Body of pancreas (tissue), 4 donors: ENCODE measurements around the gene AVL9. TPM values are rescaled to one million over a fixed set of nuclear protein-coding genes. Genes with fewer than 3 reads are reported as not detected.
A peak's percentile ranks its signal among the peaks of the same experiment; 100 is the strongest.
"Not testable (repeated sequence)": the region's sequence is repeated elsewhere in the genome, so short reads cannot be mapped to it uniquely, and the experiment has no call there.

Source experiments
- ATAC-seq: fragments of 150-250 bp; one replicate; pipeline ENCODE4 v1.9.1; 2016
- DNase-seq, 4 donors: peaks; one replicate each; pipeline ENCODE4 v3.0.0-alpha.2; 2019
- H3K27ac ChIP-seq, 4 donors: fragments of 200-600 bp; sonication (generic); 1 replicate in 3 of 4; 2 replicates in 1 of 4; pipeline versions ENCODE4 v1.5.1 to v1.6.1; 2016 to 2019; ENCODE audit warnings: mild to moderate bottlenecking in 1 of 4, mixed read lengths in 1 of 4, moderate library complexity in 1 of 4
- H3K27me3 ChIP-seq, 2 donors: fragments of 200-600 bp; sonication (generic); one replicate each; pipeline ENCODE4 v1.6.0; 2016; ENCODE audit warnings: mild to moderate bottlenecking in 1 of 2
- H3K36me3 ChIP-seq, 2 donors: fragments of 200-600 bp; sonication (generic); replicated peaks in 1 of 2; 2 replicates each; pipeline ENCODE4 v1.5.1; 2016; ENCODE audit warnings: low read depth in 2 of 2; ENCODE audit not compliant: insufficient read depth in 1 of 2
- H3K4me1 ChIP-seq: fragments of 200-600 bp; sonication (generic); one replicate; pipeline ENCODE4 v1.6.0; 2016
- H3K4me3 ChIP-seq, 2 donors: fragments of 200-600 bp; sonication (generic); 1 replicate in 1 of 2; 2 replicates in 1 of 2; pipeline ENCODE4 v1.5.1; 2016 to 2019
- H3K9me3 ChIP-seq, 3 donors: fragments of 200-600 bp; sonication (generic); 1 replicate in 2 of 3; 2 replicates in 1 of 3; pipeline ENCODE4 v1.5.1; 2016
- CTCF ChIP-seq, 7 experiments: fragments of 450-650 bp in 4 of 7; fragments of 200-600 bp in 3 of 7; sonication (generic) in 3 of 7; IDR thresholded peaks; one replicate each; pipeline ENCODE4 v1.5.1; 2016 to 2019; ENCODE audit warnings: antibody characterized with exemption in 7 of 7
- POLR2A ChIP-seq, 3 donors: fragments of 450-650 bp; IDR thresholded peaks; one replicate each; pipeline ENCODE4 v1.6.1; 2016; ENCODE audit warnings: antibody characterized with exemption in 3 of 3, mild to moderate bottlenecking in 2 of 3
- WGBS, 2 donors: methylation state at CpG; one replicate each; pipeline ENCODE4 v1.1.5; 2017; 5-methylcytosine and 5-hydroxymethylcytosine counted together
- intact Hi-C: fragments of 100-400 bp; cut with DNase I; formaldehyde crosslinking; loops from one replicate; pipeline ENCODE4 v1.15.1; 2023
- total RNA-seq, 2 donors: library from RNA; depleted of rRNA; stranded (reverse); fragments of >200 nt; gene quantifications; one replicate each; pipeline ENCODE4 v1.1.0, GENCODE V29; 2016

Gene AVL9
- total RNA-seq, 2 donors from 2014 or later = 15.3 to 19.8 TPM

- no peak for TF ChIP-seq CTCF (IDR thresholded peaks at IDR 0.05)
- no peak for TF ChIP-seq POLR2A (IDR thresholded peaks at IDR 0.05)
- Histone ChIP-seq H3K27me3 (no peaks in the 10 kb centered on the region), H3K27ac (no peak overlapping the region), H3K4me1 (peaks cover 12% of the 10 kb centered on the region), H3K9me3 (no peaks in the 10 kb centered on the region), H3K4me3 (no peak overlapping the region), H3K36me3 (no peaks in the 10 kb centered on the region)
- ATAC-seq = no peak
- 57 to 59% methylated on average over 2 of the region's 2 CpGs for WGBS, 2 donors
- intact Hi-C loops = no loop called here
- no peak for DNase-seq
Measured at GRCh38 chr7:32459788-32460187, 35.5 kb upstream of the AVL9 start.

GRCh38 chr7:32461484-32461883 lies 33.8 kb upstream of the AVL9 start:
- H3K4me1 ChIP-seq = peaks cover 12% of the 10 kb centered on the region
- DNase-seq (no peak), ATAC-seq (no peak)
- no peak overlapping the region for H3K27ac ChIP-seq
- no peak overlapping the region for H3K4me3 ChIP-seq
- no peaks in the 10 kb centered on the region for H3K27me3 ChIP-seq
- no peaks in the 10 kb centered on the region for H3K36me3 ChIP-seq
- TF ChIP-seq POLR2A (IDR thresholded peaks at IDR 0.05) (no peak), CTCF (IDR thresholded peaks at IDR 0.05) (no peak)
- intact Hi-C loops = no loop called here
- WGBS, 2 donors = 37 to 50% methylated on average over 2 of the region's 2 CpGs
- H3K9me3 ChIP-seq = no peaks in the 10 kb centered on the region

- Histone ChIP-seq H3K27me3 (no peaks in the 10 kb centered on the region), H3K27ac (no peak overlapping the region), H3K9me3 (no peaks in the 10 kb centered on the region), H3K4me3 (no peak overlapping the region), H3K4me1 (peaks cover 12% of the 10 kb centered on the region), H3K36me3 (no peaks in the 10 kb centered on the region)
- no peak for ATAC-seq
- intact Hi-C loops = no loop called here
- peak in 2 of 4 donors; percentile 6 to 7 for DNase-seq
- TF ChIP-seq POLR2A (IDR thresholded peaks at IDR 0.05) = no peak
- TF ChIP-seq CTCF (IDR thresholded peaks at IDR 0.05) = no peak
Measured at GRCh38 chr7:32462451-32462850, 32.8 kb upstream of the AVL9 start.

GRCh38 chr7:32462977-32463376 lies 32.3 kb upstream of the AVL9 start:
- Histone ChIP-seq H3K4me3 (no peak overlapping the region), H3K36me3 (no peaks in the 10 kb centered on the region), H3K9me3 (no peaks in the 10 kb centered on the region), H3K27ac (no peak overlapping the region), H3K27me3 (no peaks in the 10 kb centered on the region), H3K4me1 (peaks cover 12% of the 10 kb centered on the region)
- no peak for ATAC-seq
- intact Hi-C loops = no loop called here
- TF ChIP-seq POLR2A (IDR thresholded peaks at IDR 0.05) (no peak), CTCF (IDR thresholded peaks at IDR 0.05) (no peak)
- WGBS, 2 donors = 90 to 100% methylated on average over 1 of the region's 1 CpG
- DNase-seq = no peak

GRCh38 chr7:32464641-32465416 lies 30.5 kb upstream of the AVL9 start:
- 70 to 79% methylated on average over 9 to 15 of the region's 30 CpGs for WGBS, 2 donors
- DNase-seq, H3K4me3 ChIP-seq, ATAC-seq, H3K27ac ChIP-seq, H3K27me3 ChIP-seq, H3K9me3 ChIP-seq, H3K36me3 ChIP-seq, intact Hi-C loops: not testable (repeated sequence)
- peaks cover 12% of the 10 kb centered on the region for H3K4me1 ChIP-seq

- intact Hi-C loops = loop anchor here (10.0 kb wide), 1 partner anchor 255 kb away; no protein-coding TSS in a partner anchor
- H3K9me3 ChIP-seq, DNase-seq, H3K27ac ChIP-seq, H3K27me3 ChIP-seq, H3K36me3 ChIP-seq, ATAC-seq, H3K4me1 ChIP-seq, H3K4me3 ChIP-seq: not testable (repeated sequence)
- 74 to 91% methylated on average over 1 to 2 of the region's 2 CpGs for WGBS, 2 donors
Measured at GRCh38 chr7:32470004-32470403, 25.3 kb upstream of the AVL9 start.
